Medulla oblongata (tissue), 1 donor: ENCODE measurements around the gene KDM5B.
"Not testable (repeated sequence)": the region's sequence is repeated elsewhere in the genome, so short reads cannot be mapped to it uniquely, and the experiment has no call there.

Experiments used
- DNase-seq: peaks from one replicate; pipeline ENCODE4 v3.0.0-alpha.2; 2015; ENCODE audit errors: extremely low spot score

Gene KDM5B

DNA sequence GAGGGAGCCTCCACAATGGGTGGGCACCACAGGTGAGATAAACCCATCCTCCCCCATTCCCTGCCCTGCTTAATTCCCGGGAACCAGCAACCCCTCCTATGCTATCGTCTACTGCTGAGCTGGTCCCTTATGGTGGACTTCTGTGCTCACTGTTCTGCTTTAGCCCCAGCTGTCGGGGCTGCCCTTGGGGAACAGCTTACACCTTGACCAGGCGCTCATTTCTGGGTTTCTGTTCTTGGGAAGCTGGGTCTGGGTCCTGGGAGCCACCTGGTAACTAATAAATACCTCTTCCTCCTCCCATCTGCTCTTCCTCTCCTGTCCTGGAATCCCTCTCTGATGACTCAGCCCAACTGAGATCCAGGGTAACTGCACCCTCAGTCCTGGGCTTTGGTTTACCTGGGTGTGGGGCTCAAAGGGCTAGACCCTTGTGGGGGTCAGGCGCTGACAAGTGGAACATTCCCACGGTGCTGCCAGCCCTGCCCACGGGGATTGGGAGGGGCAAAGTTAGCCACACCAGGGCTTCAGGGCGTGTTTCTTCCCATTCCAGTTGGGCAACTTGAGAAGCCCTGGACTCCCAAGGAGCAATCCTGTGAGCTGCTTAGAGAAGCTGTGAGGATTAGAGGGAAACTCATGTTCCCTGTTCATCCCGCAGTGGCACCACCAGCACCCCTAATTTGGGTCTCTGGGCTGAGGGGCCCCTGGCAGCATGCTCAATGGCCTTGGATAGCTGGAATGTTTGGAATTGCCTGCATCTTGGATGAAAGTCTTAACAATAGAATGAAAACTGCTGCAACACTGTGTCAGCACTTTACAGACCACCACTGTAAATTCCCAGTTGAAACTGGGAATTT, 4.2 kb upstream of the KDM5B start:
- DNase-seq = no peak

DNA sequence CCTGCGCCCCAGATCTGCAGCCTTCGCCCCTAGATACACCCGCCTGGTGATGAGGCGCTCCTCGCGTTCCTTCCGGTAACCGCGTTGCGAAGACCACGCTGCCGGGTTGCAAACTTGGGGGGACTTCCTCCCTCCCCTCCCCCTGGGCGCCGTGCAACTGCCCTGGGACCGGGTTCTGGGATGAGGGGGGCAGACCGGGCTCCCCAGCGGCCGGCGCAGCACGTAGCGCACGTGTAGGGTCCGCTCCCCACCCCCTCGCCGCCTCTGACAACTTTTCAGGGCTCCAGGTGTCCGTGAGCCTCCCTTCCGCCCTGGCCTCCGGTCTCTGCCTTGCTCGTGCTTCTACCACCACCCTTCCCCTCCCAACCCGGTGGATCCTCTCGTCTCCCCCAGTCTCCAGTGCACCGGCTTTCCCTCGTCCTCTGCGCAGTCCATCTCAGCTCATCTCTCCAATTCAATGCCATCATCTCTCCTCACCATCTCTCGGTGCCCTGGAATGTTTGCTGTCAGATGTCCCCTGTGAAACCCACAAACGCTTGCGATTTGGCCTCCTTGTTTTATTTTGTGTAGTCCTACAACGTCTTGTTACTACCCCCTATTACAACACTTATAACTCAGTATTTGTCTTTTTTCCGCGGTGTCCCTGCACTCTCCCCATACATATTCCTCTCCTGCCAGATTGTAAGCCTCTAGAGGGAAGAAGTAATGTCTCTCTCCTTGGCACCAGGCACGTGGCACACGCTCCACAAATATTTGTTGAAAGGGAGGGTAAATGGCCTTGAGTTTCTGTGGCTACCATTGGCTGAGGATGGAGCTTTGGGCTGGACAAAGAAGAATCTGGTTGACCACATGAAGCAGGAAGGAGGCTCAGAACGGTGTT, 3.3 kb upstream of the KDM5B start:
- no peak for DNase-seq

DNA sequence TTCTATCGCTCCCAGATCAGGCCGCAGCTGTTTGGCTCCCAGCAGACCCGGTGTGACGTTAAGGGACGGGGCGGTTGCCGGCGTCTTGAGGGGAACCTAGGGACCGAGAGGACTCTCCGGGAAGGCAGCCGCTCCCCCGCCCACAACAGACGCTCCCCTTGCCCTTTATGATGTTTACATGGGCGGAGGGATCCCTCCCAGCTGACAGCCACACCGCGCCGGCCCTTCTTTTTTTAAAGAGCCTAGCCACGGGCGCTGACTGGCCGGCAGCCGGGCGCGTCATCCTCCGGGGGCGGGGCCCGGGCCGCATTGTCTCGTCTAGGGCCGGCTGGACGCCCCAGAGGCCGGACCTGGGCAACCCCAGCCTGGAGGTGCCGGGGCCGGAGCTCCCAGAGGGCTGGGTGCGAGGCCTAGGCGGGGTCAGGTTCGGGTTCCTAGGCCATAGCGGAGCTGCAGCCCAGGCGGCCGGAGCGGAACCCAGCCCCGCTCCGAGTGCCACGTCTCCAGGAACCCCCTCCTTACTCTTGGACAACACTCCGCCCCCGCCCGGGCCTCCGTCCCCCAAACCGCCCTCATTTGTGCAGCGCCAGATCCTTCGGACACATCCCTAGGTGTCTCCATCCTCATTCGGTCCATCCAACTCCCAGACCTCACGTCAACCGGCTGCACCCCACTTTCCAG, 2.5 kb upstream of the KDM5B start, which contains the start of gene PCAT6:
Gene PCAT6 (plus strand): TSS at position 340 of the 681 bp plus-strand sequence.
- DNase-seq = peak; percentile 95

DNA sequence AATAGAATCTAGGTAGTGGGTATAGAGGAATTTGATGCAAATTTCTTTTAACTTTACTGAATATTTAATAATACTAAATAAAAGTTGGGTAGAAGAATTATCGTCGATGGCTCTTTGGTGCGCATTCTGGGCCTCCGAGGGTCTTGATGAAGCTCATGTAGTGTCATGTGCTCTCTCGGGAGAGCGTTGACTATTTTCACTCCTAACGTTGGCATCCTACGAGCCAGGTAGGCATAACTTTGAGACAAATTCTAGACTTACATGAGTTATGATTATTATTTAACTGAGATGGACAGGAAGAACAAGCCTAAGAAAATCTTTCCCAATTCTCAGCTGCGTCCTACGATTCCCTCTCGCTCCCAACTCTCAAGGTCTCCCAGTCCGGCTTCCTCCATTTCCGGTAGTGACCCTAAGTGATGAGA, 2.0 kb upstream of the KDM5B start:
- no peak for DNase-seq

DNA sequence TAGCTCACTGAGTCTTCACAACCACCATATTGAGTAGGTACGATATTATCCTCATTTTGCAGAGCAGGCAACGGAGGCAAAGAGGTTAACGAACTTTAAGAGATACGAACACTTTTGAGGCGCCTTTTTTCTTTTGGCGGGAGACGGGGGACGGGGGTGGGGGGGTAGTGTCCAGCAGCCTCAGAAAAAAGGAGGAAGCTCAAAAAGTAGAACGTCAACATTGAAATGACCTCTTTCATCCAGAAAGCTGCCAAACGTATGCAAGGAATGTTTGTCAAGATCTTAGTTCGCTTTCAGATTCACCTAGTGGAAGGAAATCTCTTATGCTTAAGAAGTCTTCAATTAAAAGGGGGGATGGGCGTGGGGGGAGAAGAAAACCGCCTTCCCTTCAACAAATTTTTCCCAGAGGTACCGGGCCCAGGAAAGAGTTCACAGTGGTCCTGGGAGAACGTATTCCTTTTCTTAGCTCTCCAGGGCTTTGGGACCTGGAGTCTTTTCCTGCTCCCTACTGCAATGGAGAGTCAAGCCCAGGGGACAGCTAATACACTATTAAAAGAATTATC, 1.5 kb upstream of the KDM5B start:
- peak; percentile 9 for DNase-seq

DNA sequence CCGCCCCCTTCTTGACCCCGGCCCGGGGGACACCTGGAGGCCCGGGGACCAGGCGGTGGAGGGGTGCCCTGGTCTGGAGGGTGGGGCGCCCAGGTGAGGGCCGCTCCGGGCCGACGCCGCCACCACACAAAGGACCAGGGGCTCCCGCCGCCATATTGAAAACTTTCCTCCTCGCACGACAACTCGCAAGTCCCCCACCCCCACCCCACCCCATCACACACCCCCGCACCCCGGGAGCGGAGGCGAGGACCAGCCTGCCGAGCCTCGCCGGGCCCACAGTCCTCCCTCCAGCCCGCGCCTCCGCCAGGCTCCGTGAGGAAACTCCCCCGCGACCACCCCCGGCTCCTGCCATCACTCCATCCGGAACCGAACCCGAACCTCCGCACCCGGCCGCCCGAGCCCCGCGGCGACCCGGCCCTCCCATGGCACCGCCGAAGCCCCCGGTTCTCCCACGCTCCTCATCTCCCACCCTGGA, 733 bp downstream of the KDM5B start:
- peak; percentile 9 for DNase-seq

DNA sequence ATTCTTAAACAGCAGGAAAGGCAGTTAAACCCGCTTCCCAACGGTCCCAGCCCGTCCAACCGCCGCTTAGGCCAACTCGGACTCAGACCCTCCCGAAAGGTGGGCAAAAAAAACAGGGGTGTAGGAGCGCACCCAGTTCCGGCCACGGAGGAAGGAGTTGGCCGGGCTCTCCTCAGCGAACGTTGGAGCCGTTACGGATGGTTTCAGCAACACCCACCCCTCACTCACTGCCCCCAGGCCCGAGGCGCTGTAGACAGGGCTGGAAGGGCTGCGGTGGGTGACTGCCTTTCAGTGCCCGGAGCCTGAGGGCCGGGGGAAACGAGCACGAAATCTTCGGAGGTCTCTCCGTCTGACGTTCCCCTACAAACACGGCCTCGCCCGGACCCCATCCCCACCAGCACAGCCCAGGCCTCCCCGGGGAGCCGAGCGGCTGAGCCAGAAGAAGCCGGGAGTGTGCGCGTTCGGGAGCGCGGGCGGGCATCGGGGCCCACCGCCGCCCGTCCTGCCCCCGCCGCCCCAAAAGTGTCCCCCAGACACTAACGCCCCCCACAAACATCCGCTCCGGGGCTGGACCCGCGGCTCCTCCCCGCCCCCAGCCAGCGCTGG, 1.3 kb downstream of the KDM5B start:
- peak; percentile 26 for DNase-seq

DNA sequence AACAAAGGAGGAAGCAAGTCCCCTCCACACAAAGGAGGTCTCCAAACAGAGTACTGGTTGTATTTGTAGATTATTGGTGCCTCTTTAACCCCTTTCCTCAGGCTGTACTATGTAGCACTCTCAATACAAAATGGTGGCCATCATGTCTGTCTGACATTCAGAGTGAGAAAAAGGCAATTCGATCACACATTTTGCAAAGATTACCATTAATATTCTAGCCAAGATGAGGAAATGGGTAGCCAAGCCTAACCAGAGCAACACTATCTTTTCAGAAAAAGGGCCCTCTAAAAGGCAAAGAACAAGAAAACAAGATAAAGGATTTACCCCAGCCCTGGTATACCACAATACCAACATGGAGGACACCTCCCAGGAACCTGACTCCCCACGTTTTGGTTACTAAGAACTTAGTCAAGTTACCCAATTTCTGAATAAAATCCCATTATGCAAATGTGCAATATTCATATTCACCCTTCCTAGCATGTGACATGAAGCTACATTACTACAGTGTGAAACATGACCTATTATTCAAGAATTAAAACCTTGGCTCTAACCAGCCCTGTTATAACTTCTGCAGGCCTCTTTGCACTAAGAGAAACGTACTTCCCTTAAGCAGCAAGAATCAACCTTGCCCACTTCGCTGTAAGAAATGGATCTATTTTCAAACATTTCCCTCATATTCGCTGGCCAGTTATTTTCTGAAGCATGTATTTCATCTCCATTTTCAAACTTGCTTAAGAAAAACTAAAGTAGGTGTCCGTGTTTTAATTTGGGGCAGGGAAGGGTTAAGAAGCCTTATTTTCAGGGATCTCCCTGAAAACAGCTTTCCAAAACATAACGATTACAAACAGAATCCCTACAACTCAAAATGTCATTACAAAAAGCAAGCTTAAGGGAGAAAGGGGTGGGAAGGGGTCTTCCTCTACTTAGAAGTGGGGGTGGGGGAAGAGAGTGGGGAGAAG, 2.1 kb downstream of the KDM5B start:
- DNase-seq = no peak

DNA sequence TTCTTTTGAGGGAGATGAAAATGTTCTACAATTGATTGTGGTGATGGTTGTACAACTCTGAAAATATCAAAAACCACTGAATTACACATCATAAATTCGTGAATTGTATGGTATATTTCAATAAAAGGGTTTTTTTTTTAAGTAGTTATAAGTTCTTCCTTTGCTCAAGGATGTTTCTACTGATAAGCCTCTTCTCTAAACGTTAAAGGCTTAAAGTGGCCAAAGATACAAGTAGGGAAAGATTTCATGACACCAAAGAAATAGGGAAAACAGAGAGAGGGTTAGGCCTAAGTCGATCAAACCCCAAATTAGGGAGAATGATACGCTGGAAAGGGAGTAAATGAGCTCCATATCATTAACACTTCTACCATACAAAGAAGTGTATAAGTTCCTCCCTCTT, 4.1 kb downstream of the KDM5B start:
- no peak for DNase-seq

DNA sequence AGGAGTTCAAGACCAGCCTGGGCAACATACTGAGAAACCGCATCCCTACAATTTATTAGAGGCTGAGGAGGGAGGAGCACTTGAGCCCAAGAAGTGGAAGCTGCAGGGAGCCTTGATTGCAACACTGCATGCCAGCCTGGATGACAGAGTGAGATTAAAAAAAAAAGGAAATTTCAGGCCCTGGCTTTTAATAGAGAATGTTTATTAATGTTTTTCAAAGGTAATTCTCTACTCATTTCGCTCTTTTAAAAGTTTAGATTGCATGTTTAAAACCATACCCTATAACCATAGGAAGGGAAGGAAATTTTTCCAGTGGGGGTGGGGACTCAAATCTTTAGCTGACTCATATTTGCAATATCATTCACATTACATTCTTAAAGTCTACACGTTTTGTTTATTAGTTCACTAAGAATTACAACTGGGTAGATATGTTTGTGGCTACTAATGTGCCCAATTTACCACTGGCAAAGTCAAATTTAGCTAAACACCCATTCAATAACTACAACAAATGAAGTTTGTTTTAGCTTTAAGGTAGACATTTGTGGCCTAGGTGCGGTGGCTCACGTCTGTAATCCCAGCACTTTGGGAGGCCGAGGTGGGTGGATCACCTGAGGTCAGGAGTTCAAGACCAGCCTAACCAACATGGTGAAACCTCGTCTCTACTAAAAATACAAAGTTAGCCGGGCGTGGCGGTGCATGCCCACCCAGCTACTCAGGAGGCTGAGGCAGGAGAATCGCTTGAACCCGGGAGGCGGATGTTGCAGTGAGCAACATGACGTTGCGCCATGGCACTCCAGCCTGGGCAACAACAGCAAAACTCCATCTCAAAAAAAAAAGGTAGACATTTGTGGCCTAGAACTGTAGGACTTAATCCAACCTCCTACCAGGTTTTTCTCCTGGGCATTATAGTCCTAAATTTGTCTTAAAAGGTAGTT, 5.0 kb downstream of the KDM5B start:
- DNase-seq = no peak

DNA sequence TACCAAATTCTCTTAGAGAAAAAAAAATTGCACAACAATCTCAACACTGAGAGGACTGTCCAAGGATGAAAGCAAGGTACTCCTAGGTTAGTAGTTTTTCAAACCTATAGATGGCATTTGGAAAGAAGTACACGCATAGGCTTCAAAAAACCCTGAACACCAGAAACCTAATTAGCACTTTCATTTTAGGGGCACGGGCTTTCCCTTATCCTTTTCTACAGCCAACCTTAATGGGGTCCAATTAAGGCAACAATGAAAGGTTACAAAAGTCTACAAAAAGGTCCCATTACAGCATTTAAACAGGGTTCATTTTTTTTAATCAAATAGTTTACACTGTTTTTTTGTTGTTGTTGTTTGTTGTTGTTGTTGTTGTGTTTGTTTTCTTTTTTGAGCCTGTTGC, 6.2 kb downstream of the KDM5B start:
- no peak for DNase-seq

DNA sequence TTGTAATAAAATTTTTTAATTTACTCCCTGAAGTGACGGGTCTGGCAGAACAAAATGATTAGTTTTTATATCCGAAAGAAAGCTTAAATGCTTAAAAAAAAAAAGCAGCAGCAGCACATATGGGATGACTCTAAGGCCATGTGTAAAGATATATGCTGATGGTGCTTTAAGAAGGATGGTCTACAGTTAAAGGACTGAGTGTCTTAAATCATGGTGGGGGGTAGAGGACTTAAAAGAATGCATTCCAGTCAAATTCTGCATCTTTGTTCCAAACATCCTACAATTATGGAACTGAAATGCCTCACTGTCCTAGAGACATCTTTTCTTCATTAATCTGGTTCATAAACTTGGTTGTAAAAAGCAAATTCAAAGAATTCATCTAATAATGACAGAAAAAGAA, 7.0 kb downstream of the KDM5B start:
- no peak for DNase-seq

DNA sequence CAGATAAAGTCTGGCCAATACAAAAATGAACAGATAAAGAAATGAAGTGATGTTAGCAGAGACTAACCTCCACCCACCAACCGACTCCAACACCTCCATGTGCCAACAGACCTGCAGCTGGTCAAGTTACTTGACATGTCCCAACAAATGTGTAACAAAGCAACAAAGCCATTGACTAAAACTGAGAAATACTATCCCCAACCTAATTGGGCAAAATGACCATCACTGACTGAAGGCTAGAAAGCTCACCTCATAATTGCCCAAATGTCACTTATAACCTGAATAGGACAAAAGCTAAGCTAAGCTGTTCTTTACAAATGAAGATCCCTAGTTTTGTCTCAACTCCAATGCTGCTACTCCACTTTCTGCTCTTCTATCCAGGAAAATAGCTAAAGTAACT, 7.5 kb downstream of the KDM5B start:
- DNase-seq = no peak

DNA sequence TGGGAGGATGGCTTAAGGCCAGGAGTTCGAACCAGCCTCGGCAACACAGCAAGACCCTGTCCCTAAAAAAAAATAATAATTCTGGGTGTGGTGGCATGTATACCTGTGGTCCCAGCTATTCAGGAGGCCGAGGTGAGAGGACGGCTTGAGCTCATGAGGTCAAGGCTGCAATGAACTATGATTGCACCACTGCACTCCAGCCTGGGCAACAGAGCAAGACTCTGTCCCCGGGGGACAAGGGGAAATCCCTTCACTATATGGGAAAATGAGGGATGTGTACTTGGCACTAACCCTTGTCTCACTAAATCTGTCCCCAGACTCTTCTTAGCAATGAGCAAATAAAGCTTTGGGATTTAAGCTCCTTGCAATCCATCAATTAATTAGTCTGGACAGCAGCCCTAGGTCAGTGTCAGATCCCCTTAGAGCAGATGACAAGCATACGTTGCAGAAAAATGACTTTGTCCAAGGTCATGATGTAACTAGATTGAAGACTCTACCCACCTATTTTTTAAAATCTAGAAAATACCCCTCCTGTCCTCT, 9.4 kb downstream of the KDM5B start:
- no peak for DNase-seq

DNA sequence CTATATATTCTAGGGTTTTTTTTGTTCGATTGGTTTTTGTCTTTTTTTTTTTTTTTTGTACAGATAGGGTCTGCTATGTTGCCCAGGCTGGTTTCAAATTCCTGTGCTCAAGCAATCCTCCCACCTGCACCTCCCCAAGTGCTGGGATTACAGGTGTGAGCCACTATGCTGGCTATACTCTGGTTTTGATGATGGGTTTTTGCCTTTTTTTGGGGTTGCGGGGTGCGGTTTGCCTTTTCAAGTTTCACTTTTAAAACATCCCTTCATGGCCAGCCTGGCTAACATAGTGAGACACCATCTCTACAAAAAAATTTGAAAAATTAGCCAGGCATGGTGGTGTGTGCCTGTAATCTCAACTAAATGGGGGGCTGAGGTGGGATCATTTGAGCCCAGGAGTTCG, 10.0 kb downstream of the KDM5B start:
- DNase-seq = no peak

DNA sequence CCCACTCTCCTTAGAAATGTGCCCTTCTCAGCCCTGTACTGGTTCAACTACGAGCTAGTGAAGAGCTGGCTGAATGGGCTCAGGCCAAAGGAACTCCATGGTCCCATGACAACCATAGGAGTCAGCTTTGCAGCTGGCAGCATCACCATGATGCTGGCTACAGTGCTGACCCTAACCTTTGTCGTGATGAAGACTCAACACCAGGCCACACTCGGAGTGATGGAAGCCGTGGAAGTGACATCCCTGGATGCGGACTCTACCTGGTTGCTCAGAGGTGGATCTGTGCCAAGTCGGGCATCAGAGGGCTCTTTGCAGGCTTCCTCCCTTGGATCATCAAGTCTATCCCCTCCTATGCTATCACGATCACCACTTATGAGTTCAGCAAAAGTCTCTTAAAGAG, 11.6 kb downstream of the KDM5B start:
- DNase-seq = no peak

DNA sequence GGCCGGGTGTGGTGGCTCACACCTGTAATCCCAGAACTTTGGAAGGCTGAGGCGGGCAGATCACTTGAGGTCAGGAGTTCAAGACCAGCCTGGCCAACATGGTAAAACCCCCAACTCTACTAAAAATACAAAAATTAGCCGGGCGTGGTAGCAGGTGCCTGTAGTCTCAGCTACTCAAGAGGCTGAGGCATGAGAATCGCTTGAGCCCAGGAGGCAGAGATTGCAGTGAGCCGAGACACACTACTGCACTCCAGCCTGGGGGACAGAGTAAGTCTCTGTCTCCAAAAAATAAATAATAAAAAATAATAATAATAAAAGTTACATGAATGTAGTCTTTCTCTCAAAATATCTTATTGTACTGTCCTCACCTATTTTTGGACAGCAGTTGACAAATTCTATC, 13.3 kb downstream of the KDM5B start:
- not testable (repeated sequence) for DNase-seq

DNA sequence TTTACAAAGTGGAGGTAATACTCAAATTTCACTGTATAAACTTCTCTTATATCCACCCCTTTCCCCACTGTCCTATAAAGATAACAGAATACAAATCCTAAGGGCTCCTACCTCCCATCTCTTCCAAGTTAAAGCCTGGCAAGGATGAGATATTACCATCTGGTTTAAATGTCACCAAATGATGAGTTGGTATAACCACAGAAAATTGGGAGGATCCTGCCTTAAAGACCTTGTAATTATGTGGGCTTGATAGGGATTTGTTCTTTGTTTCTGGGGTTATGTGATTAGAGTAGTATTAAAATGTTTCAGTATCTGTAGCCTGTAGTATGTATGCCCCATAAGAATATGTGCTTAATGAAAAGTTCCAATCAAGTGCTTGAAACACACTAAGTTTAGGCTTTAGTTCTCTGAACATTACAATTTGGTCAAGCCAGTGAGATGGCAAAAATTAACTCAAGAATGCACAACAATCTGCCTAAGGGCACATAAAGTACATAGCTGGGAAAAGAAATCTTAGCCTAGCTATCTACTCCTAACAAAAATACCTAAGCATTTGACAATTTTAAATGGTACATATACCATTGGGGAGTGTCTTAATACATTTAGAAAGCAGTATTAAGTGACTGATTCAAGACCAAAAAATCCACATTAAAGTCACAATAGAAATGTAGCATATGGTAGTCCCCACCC, 14.0 kb downstream of the KDM5B start:
- no peak for DNase-seq
